Nephron (organoid): ENCODE data around the gene RPEL1.

ENCODE experiments used
- H3K27ac Mint-ChIP-seq, 3 experiments: 2 replicates each; pipeline ENCODE4 v1.8.0; 2020; ENCODE audit warnings: mixed read lengths in 3 of 3, mild to moderate bottlenecking in 2 of 3, moderate library complexity in 1 of 3
- H3K27me3 Mint-ChIP-seq: 2 replicates; pipeline ENCODE4 v1.8.0; 2021; ENCODE audit warnings: low read depth, mild to moderate bottlenecking, moderate library complexity, mixed read lengths
- H3K36me3 Mint-ChIP-seq: 2 replicates; pipeline ENCODE4 v1.8.0; 2020; ENCODE audit warnings: low read depth, mixed read lengths
- H3K4me1 Mint-ChIP-seq: 2 replicates; pipeline ENCODE4 v1.8.0; 2020; ENCODE audit warnings: mixed read lengths
- H3K4me3 Mint-ChIP-seq, 3 experiments: 2 replicates each; pipeline ENCODE4 v1.8.0; 2020; ENCODE audit warnings: mild to moderate bottlenecking in 3 of 3, mixed read lengths in 3 of 3, moderate library complexity in 2 of 3
- H3K9me3 Mint-ChIP-seq: 2 replicates; pipeline ENCODE4 v1.8.0; 2020; ENCODE audit warnings: mixed read lengths
- CTCF ChIP-seq, 3 experiments: fragments of 200-600 bp; sonication (generic); IDR thresholded peaks; one replicate each; pipeline ENCODE4 v1.5.0; 2021; ENCODE audit warnings: antibody characterized with exemption in 3 of 3; ENCODE audit not compliant: unreplicated experiment in 3 of 3

RPEL1 gene

GRCh38 chr10:103232131-103232673 is 13.5 kb upstream of the RPEL1 start:
- no peak for TF ChIP-seq CTCF (IDR thresholded peaks at IDR 0.05; ENCODE audit: unreplicated experiment in 3 of 3)
- H3K27me3 Mint-ChIP-seq: peaks cover 4% of the 10 kb centered on the region

GRCh38 chr10:103232772-103233488 is 12.8 kb upstream of the RPEL1 start:
- Mint-ChIP-seq H3K4me1 (peaks cover 22% of the 10 kb centered on the region), H3K36me3 (no peaks in the 10 kb centered on the region), H3K4me3 (no peak overlapping the region), H3K27ac (no peak overlapping the region), H3K9me3 (no peaks in the 10 kb centered on the region), H3K27me3 (peaks cover 4% of the 10 kb centered on the region)
- no peak for TF ChIP-seq CTCF (IDR thresholded peaks at IDR 0.05; ENCODE audit: unreplicated experiment in 3 of 3)

More at GRCh38 chr10:103232131-103232673, 13.5 kb upstream of the RPEL1 start:
- H3K27ac Mint-ChIP-seq: peak overlapping the region; percentile 0 to 89 (median 20)
- peaks cover 25% of the 10 kb centered on the region for H3K4me1 Mint-ChIP-seq
- H3K9me3 Mint-ChIP-seq: no peaks in the 10 kb centered on the region
- H3K36me3 Mint-ChIP-seq: no peaks in the 10 kb centered on the region
- no peak overlapping the region for H3K4me3 Mint-ChIP-seq

- Mint-ChIP-seq H3K4me3 (no peak overlapping the region), H3K27ac (no peak overlapping the region), H3K36me3 (no peaks in the 10 kb centered on the region), H3K9me3 (no peaks in the 10 kb centered on the region), H3K27me3 (peaks cover 4% of the 10 kb centered on the region), H3K4me1 (peaks cover 13% of the 10 kb centered on the region)
- no peak for TF ChIP-seq CTCF (IDR thresholded peaks at IDR 0.05; ENCODE audit: unreplicated experiment in 3 of 3)
These were observed 9.9 kb upstream of the RPEL1 start for GRCh38 chr10:103235775-103236174.

GRCh38 chr10:103238506-103239252 is 7.0 kb upstream of the RPEL1 start:
- H3K9me3 Mint-ChIP-seq: no peaks in the 10 kb centered on the region
- H3K27ac Mint-ChIP-seq: peak overlapping the region in 1 of 3 experiments; percentile 10
- H3K4me3 Mint-ChIP-seq: no peak overlapping the region
- TF ChIP-seq CTCF (IDR thresholded peaks at IDR 0.05; ENCODE audit: unreplicated experiment in 3 of 3): no peak
- no peaks in the 10 kb centered on the region for H3K4me1 Mint-ChIP-seq
- H3K27me3 Mint-ChIP-seq: peaks cover 4% of the 10 kb centered on the region
- no peaks in the 10 kb centered on the region for H3K36me3 Mint-ChIP-seq

GRCh38 chr10:103241262-103242011 is 4.2 kb upstream of the RPEL1 start:
- Mint-ChIP-seq H3K36me3 (no peaks in the 10 kb centered on the region), H3K9me3 (no peaks in the 10 kb centered on the region), H3K27me3 (peaks cover 8% of the 10 kb centered on the region), H3K4me3 (no peak overlapping the region), H3K27ac (peak overlapping the region in 2 of 3 experiments; percentile 6 to 62), H3K4me1 (no peaks in the 10 kb centered on the region)
- TF ChIP-seq CTCF (IDR thresholded peaks at IDR 0.05; ENCODE audit: unreplicated experiment in 3 of 3): no peak
